Measurements from ENCODE around the gene SYT6. TPM values are rescaled to one million over a fixed set of nuclear protein-coding genes. Genes with fewer than 3 reads are reported as not detected.

SYT6 gene
- total and polyA plus RNA-seq, 2 donors (not counting 1 experiment from before 2014, with no cell fraction given), result not detected

DNA sequence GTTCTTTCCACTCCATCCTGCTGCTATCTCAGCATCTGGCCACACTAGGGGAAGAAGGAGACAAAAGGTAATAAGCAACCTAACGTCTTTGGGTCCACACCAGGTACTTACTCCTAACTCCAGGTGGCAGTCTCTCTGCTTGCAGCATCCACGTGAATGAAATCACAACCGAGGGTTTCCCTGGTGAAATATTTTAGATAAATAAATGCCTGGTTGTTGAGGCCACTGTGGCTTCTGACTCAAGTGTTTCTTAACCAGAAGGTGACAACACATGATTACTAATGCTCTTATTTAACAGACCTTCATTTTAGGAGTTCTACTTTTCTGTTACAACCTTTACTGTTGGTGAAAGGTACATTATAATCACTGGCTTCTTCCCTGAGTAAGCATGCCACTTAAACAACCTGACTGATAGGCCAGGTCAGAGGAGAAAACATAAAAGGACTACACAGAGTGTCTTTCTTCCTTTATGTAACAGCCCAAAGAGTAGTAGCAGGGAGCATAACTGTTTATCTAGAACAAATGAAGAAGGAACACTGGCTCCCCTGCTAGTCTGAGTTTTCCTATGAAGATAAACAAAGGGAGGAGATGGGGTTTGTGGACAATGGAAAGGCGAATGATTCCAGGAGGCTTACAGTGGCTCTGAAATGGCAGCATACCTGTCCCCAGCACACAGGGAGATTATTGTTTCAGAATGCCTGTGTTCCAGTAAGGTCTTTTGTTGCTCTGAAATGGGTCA lies 59.9 kb downstream of the SYT6 start:
- no peak overlapping the region for H3K9ac ChIP-seq (ENCODE audit: insufficient read depth, low read length)
- H3K27me3 ChIP-seq (ENCODE audit: control insufficient read depth, insufficient read depth, low read length), result peaks cover 9% of the 10 kb centered on the region
- H4K20me1 ChIP-seq (ENCODE audit: control insufficient read depth, extremely low read depth, insufficient read depth, low read length), result no peaks in the 10 kb centered on the region
- H3K4me1 ChIP-seq (ENCODE audit: control insufficient read depth, extremely low read depth, insufficient read depth, low read length), result no peaks in the 10 kb centered on the region
- H3K79me2 ChIP-seq (ENCODE audit: control insufficient read depth, insufficient read depth, low read length), result no peaks in the 10 kb centered on the region
- no peaks in the 10 kb centered on the region for H3K9me3 ChIP-seq (ENCODE audit: control insufficient read depth, insufficient read depth, low read depth, low read length)
- peak; percentile 9 to 61 for DNase-seq (ENCODE audit: low read depth in 2 of 2)
- no peak overlapping the region for H3K4me3 ChIP-seq (replicated peaks in 1 of 4; ENCODE audit: control extremely low read depth in 1 of 4, insufficient read depth in 1 of 4, low read depth in 3 of 4, low read length in 4 of 4)
- no peak overlapping the region for H3K27ac ChIP-seq (ENCODE audit: insufficient read depth, low read length)
- TF ChIP-seq, protein P1, sequence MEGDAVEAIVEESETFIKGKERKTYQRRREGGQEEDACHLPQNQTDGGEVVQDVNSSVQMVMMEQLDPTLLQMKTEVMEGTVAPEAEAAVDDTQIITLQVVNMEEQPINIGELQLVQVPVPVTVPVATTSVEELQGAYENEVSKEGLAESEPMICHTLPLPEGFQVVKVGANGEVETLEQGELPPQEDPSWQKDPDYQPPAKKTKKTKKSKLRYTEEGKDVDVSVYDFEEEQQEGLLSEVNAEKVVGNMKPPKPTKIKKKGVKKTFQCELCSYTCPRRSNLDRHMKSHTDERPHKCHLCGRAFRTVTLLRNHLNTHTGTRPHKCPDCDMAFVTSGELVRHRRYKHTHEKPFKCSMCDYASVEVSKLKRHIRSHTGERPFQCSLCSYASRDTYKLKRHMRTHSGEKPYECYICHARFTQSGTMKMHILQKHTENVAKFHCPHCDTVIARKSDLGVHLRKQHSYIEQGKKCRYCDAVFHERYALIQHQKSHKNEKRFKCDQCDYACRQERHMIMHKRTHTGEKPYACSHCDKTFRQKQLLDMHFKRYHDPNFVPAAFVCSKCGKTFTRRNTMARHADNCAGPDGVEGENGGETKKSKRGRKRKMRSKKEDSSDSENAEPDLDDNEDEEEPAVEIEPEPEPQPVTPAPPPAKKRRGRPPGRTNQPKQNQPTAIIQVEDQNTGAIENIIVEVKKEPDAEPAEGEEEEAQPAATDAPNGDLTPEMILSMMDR (conservative IDR thresholded peaks at IDR 0.05 in 1 of 2, IDR thresholded peaks at IDR 0.05 in 1 of 2; ENCODE audit: low read depth in 1 of 2, low read length in 2 of 2), result no peak
- TF ChIP-seq EZH2 (IDR thresholded peaks at IDR 0.05; ENCODE audit: low read length, missing control alignments), result no peak
- H3K4me2 ChIP-seq (ENCODE audit: extremely low read depth, insufficient read depth, low read length), result no peak overlapping the region
- no peaks in the 10 kb centered on the region for H3K36me3 ChIP-seq (ENCODE audit: control insufficient read depth, insufficient read depth, low read length)
- H2AFZ ChIP-seq (ENCODE audit: low read length), result no peak overlapping the region

- Histone ChIP-seq H3K9ac (ENCODE audit: insufficient read depth, low read length) (no peak overlapping the region), H3K27me3 (ENCODE audit: control insufficient read depth, insufficient read depth, low read length) (peaks cover 15% of the 10 kb centered on the region), H3K9me3 (ENCODE audit: control insufficient read depth, insufficient read depth, low read depth, low read length) (no peaks in the 10 kb centered on the region), H3K79me2 (ENCODE audit: control insufficient read depth, insufficient read depth, low read length) (no peaks in the 10 kb centered on the region), H3K4me1 (ENCODE audit: control insufficient read depth, extremely low read depth, insufficient read depth, low read length) (no peaks in the 10 kb centered on the region), H3K4me3 (replicated peaks in 1 of 4; ENCODE audit: control extremely low read depth in 1 of 4, insufficient read depth in 1 of 4, low read depth in 3 of 4, low read length in 4 of 4) (no peak overlapping the region), H3K36me3 (ENCODE audit: control insufficient read depth, insufficient read depth, low read length) (no peaks in the 10 kb centered on the region), H3K27ac (ENCODE audit: insufficient read depth, low read length) (no peak overlapping the region), H4K20me1 (ENCODE audit: control insufficient read depth, extremely low read depth, insufficient read depth, low read length) (no peaks in the 10 kb centered on the region), H3K4me2 (ENCODE audit: extremely low read depth, insufficient read depth, low read length) (no peak overlapping the region), H2AFZ (ENCODE audit: low read length) (no peak overlapping the region)
- TF ChIP-seq, protein P1 (conservative IDR thresholded peaks at IDR 0.05 in 1 of 2, IDR thresholded peaks at IDR 0.05 in 1 of 2; ENCODE audit: low read depth in 1 of 2, low read length in 2 of 2), result no peak
- no peak for TF ChIP-seq EZH2 (IDR thresholded peaks at IDR 0.05; ENCODE audit: low read length, missing control alignments)
- DNase-seq (ENCODE audit: low read depth in 2 of 2), result no peak
Observed at GRCh38 chr1:114092186-114093062, 61.2 kb downstream of the SYT6 start.

- Histone ChIP-seq H3K9me3 (ENCODE audit: control insufficient read depth, insufficient read depth, low read depth, low read length) (no peaks in the 10 kb centered on the region), H4K20me1 (ENCODE audit: control insufficient read depth, extremely low read depth, insufficient read depth, low read length) (no peaks in the 10 kb centered on the region), H3K9ac (ENCODE audit: insufficient read depth, low read length) (no peak overlapping the region), H3K79me2 (ENCODE audit: control insufficient read depth, insufficient read depth, low read length) (no peaks in the 10 kb centered on the region), H3K4me1 (ENCODE audit: control insufficient read depth, extremely low read depth, insufficient read depth, low read length) (no peaks in the 10 kb centered on the region), H2AFZ (ENCODE audit: low read length) (no peak overlapping the region), H3K4me3 (replicated peaks in 1 of 4; ENCODE audit: control extremely low read depth in 1 of 4, insufficient read depth in 1 of 4, low read depth in 3 of 4, low read length in 4 of 4) (no peak overlapping the region), H3K4me2 (ENCODE audit: extremely low read depth, insufficient read depth, low read length) (no peak overlapping the region), H3K36me3 (ENCODE audit: control insufficient read depth, insufficient read depth, low read length) (no peaks in the 10 kb centered on the region), H3K27ac (ENCODE audit: insufficient read depth, low read length) (no peak overlapping the region), H3K27me3 (ENCODE audit: control insufficient read depth, insufficient read depth, low read length) (peaks cover 17% of the 10 kb centered on the region)
- TF ChIP-seq, protein P1 (conservative IDR thresholded peaks at IDR 0.05 in 1 of 2, IDR thresholded peaks at IDR 0.05 in 1 of 2; ENCODE audit: low read depth in 1 of 2, low read length in 2 of 2), result no peak
- no peak for TF ChIP-seq EZH2 (IDR thresholded peaks at IDR 0.05; ENCODE audit: low read length, missing control alignments)
- DNase-seq (ENCODE audit: low read depth in 2 of 2), result no peak
Observed at GRCh38 chr1:114091711-114092110, 62.0 kb downstream of the SYT6 start.
